ENCODE measurements around the gene IL15. TPM values are rescaled to one million over a fixed set of nuclear protein-coding genes. Genes with fewer than 3 reads are reported as not detected.
"Not testable (repeated sequence)": the region's sequence is repeated elsewhere in the genome, so short reads cannot be mapped to it uniquely, and the experiment has no call there.

Gene IL15
- total RNA-seq, 1 experiment from 2014 or later: 7.1 TPM

GRCh38 chr4:141686879-141687278, 50.5 kb downstream of the IL15 start:
- Histone ChIP-seq H3K9me3 (ENCODE audit: low read length) (no peaks in the 10 kb centered on the region), H3K36me3 (ENCODE audit: low read depth, low read length) (no peaks in the 10 kb centered on the region), H3K9me2 (replicated peaks; ENCODE audit: low read length) (no peaks in the 10 kb centered on the region), H3F3A (ENCODE audit: low read length, unreplicated experiment) (peaks cover 21% of the 10 kb centered on the region), H4K20me1 (ENCODE audit: low read length) (no peaks in the 10 kb centered on the region), H3K79me2 (ENCODE audit: low read length) (no peaks in the 10 kb centered on the region), H2AFZ (ENCODE audit: low read length) (no peak overlapping the region), H3K27ac (ENCODE audit: low read length) (peak overlapping the region; percentile 58), H3K4me3 (ENCODE audit: low read length) (no peak overlapping the region), H3K4me1 (ENCODE audit: insufficient read depth, low read length) (peaks cover 34% of the 10 kb centered on the region), H3K4me2 (ENCODE audit: low read length) (peak overlapping the region; percentile 6; the same call in 1 of the 2 replicates), H3K9ac (ENCODE audit: low read length) (no peak overlapping the region), H3K27me3 (ENCODE audit: low read length) (no peaks in the 10 kb centered on the region)
- TF ChIP-seq, protein P1, sequence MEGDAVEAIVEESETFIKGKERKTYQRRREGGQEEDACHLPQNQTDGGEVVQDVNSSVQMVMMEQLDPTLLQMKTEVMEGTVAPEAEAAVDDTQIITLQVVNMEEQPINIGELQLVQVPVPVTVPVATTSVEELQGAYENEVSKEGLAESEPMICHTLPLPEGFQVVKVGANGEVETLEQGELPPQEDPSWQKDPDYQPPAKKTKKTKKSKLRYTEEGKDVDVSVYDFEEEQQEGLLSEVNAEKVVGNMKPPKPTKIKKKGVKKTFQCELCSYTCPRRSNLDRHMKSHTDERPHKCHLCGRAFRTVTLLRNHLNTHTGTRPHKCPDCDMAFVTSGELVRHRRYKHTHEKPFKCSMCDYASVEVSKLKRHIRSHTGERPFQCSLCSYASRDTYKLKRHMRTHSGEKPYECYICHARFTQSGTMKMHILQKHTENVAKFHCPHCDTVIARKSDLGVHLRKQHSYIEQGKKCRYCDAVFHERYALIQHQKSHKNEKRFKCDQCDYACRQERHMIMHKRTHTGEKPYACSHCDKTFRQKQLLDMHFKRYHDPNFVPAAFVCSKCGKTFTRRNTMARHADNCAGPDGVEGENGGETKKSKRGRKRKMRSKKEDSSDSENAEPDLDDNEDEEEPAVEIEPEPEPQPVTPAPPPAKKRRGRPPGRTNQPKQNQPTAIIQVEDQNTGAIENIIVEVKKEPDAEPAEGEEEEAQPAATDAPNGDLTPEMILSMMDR (conservative IDR thresholded peaks at IDR 0.05; ENCODE audit: low read depth, low read length): no peak
- no peak for TF ChIP-seq EZH2 (IDR thresholded peaks at IDR 0.05; ENCODE audit: low read length, unreplicated experiment)
- DNase-seq (peak; percentile 96), ATAC-seq (peak; percentile 52)
- no TSS peak for BruUV-seq (replicated peaks)
- intact Hi-C loops (cut with micrococcal nuclease): no loop called here
- ChIA-PET CTCF (interaction anchor here (0.5 kb wide), 1 partner anchor 50 kb away, joined by 3 read pairs; no protein-coding TSS in a partner anchor), POLR2A (ENCODE audit: unreplicated experiment) (no interaction called here)

GRCh38 chr4:141689726-141690296, 53.4 kb downstream of the IL15 start:
- CTCF ChIA-PET; BruUV-seq (replicated peaks); H3K79me2 ChIP-seq (ENCODE audit: low read length); H3K9ac ChIP-seq (ENCODE audit: low read length); H3K36me3 ChIP-seq (ENCODE audit: low read depth, low read length); H3K4me3 ChIP-seq (ENCODE audit: low read length); intact Hi-C loops (cut with micrococcal nuclease); H4K20me1 ChIP-seq (ENCODE audit: low read length); H2AFZ ChIP-seq (ENCODE audit: low read length); POLR2A ChIA-PET (ENCODE audit: unreplicated experiment); H3K9me2 ChIP-seq (replicated peaks; ENCODE audit: low read length); H3K27ac ChIP-seq (ENCODE audit: low read length); H3K9me3 ChIP-seq (ENCODE audit: low read length); H3K4me2 ChIP-seq (ENCODE audit: low read length); DNase-seq; ATAC-seq; H3K27me3 ChIP-seq (ENCODE audit: low read length): not testable (repeated sequence)
- H3F3A ChIP-seq (ENCODE audit: low read length, unreplicated experiment): peaks cover 16% of the 10 kb centered on the region
- H3K4me1 ChIP-seq (ENCODE audit: insufficient read depth, low read length): peaks cover 25% of the 10 kb centered on the region

DNA sequence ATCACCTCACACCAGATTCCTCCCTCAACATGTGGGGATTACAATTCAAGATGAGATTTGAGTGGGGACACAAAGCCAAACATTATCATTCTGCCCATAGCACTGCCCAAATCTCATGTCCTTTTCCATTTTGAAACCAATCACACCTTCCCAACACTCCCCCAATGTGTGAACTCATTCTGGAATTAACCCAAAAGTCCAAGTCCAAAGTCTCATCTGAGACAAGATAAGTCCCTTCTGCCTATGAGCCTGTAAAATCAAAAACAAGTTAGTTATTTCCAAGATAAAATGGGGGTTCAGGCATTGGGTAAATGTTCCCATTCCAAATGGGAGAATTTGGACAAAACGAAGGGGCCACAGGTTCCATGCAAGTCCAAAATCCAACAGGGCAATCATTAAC, 54.9 kb downstream of the IL15 start:
- H3K4me2 ChIP-seq (ENCODE audit: low read length); H2AFZ ChIP-seq (ENCODE audit: low read length); H3K9me2 ChIP-seq (replicated peaks; ENCODE audit: low read length); CTCF ChIA-PET; H3K9ac ChIP-seq (ENCODE audit: low read length); H3K4me3 ChIP-seq (ENCODE audit: low read length); intact Hi-C loops (cut with micrococcal nuclease); H3K27me3 ChIP-seq (ENCODE audit: low read length); H3K27ac ChIP-seq (ENCODE audit: low read length); H3K79me2 ChIP-seq (ENCODE audit: low read length); ATAC-seq; BruUV-seq (replicated peaks); H3F3A ChIP-seq (ENCODE audit: low read length, unreplicated experiment); H4K20me1 ChIP-seq (ENCODE audit: low read length); DNase-seq; H3K9me3 ChIP-seq (ENCODE audit: low read length); H3K36me3 ChIP-seq (ENCODE audit: low read depth, low read length); POLR2A ChIA-PET (ENCODE audit: unreplicated experiment): not testable (repeated sequence)
- peaks cover 17% of the 10 kb centered on the region for H3K4me1 ChIP-seq (ENCODE audit: insufficient read depth, low read length)

- H3K4me3 ChIP-seq (ENCODE audit: low read length): no peak overlapping the region
- no peak overlapping the region for H2AFZ ChIP-seq (ENCODE audit: low read length)
- H3F3A ChIP-seq (ENCODE audit: low read length, unreplicated experiment): peaks cover 4% of the 10 kb centered on the region
- no peaks in the 10 kb centered on the region for H3K27me3 ChIP-seq (ENCODE audit: low read length)
- TF ChIP-seq, protein P1 (conservative IDR thresholded peaks at IDR 0.05; ENCODE audit: low read depth, low read length): no peak
- TF ChIP-seq EZH2 (IDR thresholded peaks at IDR 0.05; ENCODE audit: low read length, unreplicated experiment) (no peak), EZH2phosphoT487 (IDR thresholded peaks at IDR 0.05; ENCODE audit: borderline replicate concordance, low read length) (no peak)
- BruUV-seq (replicated peaks): no TSS peak
- no peaks in the 10 kb centered on the region for H3K9me2 ChIP-seq (replicated peaks; ENCODE audit: low read length)
- no peaks in the 10 kb centered on the region for H3K79me2 ChIP-seq (ENCODE audit: low read length)
- intact Hi-C loops (cut with micrococcal nuclease): no loop called here
- ATAC-seq: no peak
- H3K27ac ChIP-seq (ENCODE audit: low read length): no peak overlapping the region
- H3K36me3 ChIP-seq (ENCODE audit: low read depth, low read length): no peaks in the 10 kb centered on the region
- no peaks in the 10 kb centered on the region for H4K20me1 ChIP-seq (ENCODE audit: low read length)
- DNase-seq: no peak
- ChIA-PET CTCF (no interaction called here), POLR2A (ENCODE audit: unreplicated experiment) (no interaction called here)
- H3K9me3 ChIP-seq (ENCODE audit: low read length): no peaks in the 10 kb centered on the region
- H3K4me1 ChIP-seq (ENCODE audit: insufficient read depth, low read length): peaks cover 9% of the 10 kb centered on the region
- H3K4me2 ChIP-seq (ENCODE audit: low read length): no peak overlapping the region
- no peak overlapping the region for H3K9ac ChIP-seq (ENCODE audit: low read length)
These were observed 55.7 kb downstream of the IL15 start for GRCh38 chr4:141692081-141692480.
